KMS-11 (cell line): ENCODE results near the gene DGCR2.

Experiments used
- H2AFZ ChIP-seq: fragments of 200-600 bp; sonication (generic); 2 replicates; pipeline ENCODE4 v1.6.1; 2016; ENCODE audit warnings: antibody characterized with exemption, mixed run types, low read depth
- H3K27ac ChIP-seq: fragments of 200-600 bp; sonication (generic); 2 replicates; pipeline ENCODE4 v1.6.1; 2016; ENCODE audit warnings: mild to moderate bottlenecking, mixed run types
- H3K27me3 ChIP-seq: fragments of 200-600 bp; sonication (generic); 2 replicates; pipeline ENCODE4 v1.6.1; 2017; ENCODE audit warnings: mild to moderate bottlenecking, low read depth, mixed run types, moderate library complexity; ENCODE audit not compliant: insufficient read depth
- H3K36me3 ChIP-seq: fragments of 200-600 bp; sonication (generic); 2 replicates; pipeline ENCODE4 v1.6.1; 2017; ENCODE audit warnings: mild to moderate bottlenecking, mixed run types; ENCODE audit not compliant: insufficient read depth
- H3K4me1 ChIP-seq: fragments of 200-600 bp; sonication (generic); 2 replicates; pipeline ENCODE4 v1.6.1; 2016; ENCODE audit warnings: mild to moderate bottlenecking, low read depth, mixed run types; ENCODE audit not compliant: poor library complexity, severe bottlenecking
- H3K4me2 ChIP-seq: fragments of 200-600 bp; sonication (generic); 2 replicates; pipeline ENCODE4 v1.7.0; 2016; ENCODE audit warnings: mild to moderate bottlenecking, mixed run types
- H3K4me3 ChIP-seq: fragments of 200-600 bp; sonication (generic); IDR thresholded peaks from 2 replicates; pipeline ENCODE4 v1.6.1; 2017; ENCODE audit warnings: low read depth, low read length, mixed read lengths; ENCODE audit not compliant: insufficient read depth
- H3K79me2 ChIP-seq: fragments of 200-600 bp; sonication (generic); 2 replicates; pipeline ENCODE4 v1.6.1; 2016; ENCODE audit warnings: low read depth, mixed run types; ENCODE audit not compliant: insufficient read depth
- H3K9ac ChIP-seq: fragments of 200-600 bp; sonication (generic); 2 replicates; pipeline ENCODE4 v1.6.1; 2016; ENCODE audit warnings: mild to moderate bottlenecking, mixed run types
- H4K20me1 ChIP-seq: fragments of 200-600 bp; sonication (generic); 2 replicates; pipeline ENCODE4 v1.6.1; 2016; ENCODE audit warnings: mild to moderate bottlenecking, mixed run types; ENCODE audit not compliant: insufficient read depth
- TF ChIP-seq, protein P1 (sequence below): fragments of 200-600 bp; sonication (generic); conservative IDR thresholded peaks from 2 replicates; pipeline ENCODE4 v1.6.1; 2017; ENCODE audit warnings: low read depth, mild to moderate bottlenecking, antibody characterized with exemption, low read length, moderate library complexity, mixed read lengths

The DGCR2 gene

DNA sequence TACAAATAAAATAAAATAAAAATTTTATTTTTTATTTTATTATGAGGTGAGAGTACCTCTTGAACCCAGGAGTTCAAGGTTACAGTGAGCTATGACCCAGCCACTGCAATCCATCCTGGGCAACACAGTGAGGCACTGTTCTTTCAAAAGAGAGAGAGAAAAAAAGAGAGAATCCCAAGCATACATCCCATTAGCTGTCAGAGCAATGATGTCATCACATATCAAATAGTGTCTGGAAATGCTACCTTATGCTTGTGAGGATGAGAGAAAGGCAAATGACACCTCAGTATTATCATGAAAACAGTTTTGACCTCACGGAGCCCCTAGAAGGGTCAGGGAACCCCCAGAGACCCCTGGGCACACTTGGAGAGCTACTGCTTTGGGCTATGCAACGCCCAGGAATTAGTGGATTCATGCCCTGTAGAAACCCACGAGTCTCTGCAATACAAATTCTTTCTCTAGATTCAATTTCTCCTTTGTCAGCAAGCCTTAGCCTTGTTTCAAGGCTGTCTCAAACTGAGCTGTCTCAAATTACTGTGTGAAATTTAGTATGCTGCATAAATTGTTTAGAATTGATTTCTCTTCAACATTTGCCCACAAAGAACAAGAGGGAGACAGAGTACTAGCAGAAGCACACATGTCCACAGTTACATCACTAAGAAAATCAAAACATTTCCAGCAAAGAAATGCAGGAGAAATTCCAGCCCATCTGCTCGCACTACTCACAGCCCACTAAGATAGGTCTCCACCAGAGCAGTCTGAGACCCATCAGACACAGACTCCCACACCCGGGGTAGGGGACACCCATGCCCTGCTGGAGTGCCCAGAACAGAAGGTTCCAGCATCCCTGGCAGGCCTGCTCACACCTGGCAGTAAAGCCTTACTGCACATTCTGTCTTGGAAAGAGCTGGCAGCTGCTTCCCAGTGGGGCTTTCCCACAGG, 18.1 kb downstream of the DGCR2 start:
- H4K20me1 ChIP-seq: peaks cover 23% of the 10 kb centered on the region; the same call in 1 of the 2 replicates

DNA sequence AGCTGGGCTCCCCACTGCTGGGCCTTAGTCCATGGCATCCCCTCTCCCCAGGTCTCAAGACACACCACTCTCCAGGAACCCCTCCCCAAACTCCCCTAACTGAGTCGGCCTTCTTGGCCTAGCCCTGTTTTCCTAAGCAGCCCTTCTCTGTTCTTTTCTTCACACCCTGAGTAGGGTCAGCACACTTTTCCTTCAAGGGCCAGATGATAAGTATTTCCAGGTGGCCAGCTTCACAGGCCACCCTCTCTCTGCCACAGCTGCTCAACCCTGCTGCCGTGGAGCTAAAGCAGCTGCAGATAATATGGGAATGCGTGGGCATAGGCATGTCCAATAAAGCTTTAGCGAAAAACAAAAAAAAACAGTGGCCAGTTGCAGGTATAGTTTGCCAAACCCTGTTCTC, 24.1 kb downstream of the DGCR2 start:
- Histone ChIP-seq H3K9ac (no peak overlapping the region), H3K79me2 (peaks cover 43% of the 10 kb centered on the region), H3K36me3 (no peaks in the 10 kb centered on the region), H3K27me3 (no peaks in the 10 kb centered on the region), H3K4me1 (no peaks in the 10 kb centered on the region), H4K20me1 (no peaks in the 10 kb centered on the region; the same call in 1 of the 2 replicates), H3K27ac (no peak overlapping the region), H2AFZ (no peak overlapping the region), H3K4me2 (no peak overlapping the region), H3K4me3 (no peak overlapping the region)
- TF ChIP-seq, protein P1, sequence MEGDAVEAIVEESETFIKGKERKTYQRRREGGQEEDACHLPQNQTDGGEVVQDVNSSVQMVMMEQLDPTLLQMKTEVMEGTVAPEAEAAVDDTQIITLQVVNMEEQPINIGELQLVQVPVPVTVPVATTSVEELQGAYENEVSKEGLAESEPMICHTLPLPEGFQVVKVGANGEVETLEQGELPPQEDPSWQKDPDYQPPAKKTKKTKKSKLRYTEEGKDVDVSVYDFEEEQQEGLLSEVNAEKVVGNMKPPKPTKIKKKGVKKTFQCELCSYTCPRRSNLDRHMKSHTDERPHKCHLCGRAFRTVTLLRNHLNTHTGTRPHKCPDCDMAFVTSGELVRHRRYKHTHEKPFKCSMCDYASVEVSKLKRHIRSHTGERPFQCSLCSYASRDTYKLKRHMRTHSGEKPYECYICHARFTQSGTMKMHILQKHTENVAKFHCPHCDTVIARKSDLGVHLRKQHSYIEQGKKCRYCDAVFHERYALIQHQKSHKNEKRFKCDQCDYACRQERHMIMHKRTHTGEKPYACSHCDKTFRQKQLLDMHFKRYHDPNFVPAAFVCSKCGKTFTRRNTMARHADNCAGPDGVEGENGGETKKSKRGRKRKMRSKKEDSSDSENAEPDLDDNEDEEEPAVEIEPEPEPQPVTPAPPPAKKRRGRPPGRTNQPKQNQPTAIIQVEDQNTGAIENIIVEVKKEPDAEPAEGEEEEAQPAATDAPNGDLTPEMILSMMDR: no peak

More for the DNA sequence above, 18.1 kb downstream of the DGCR2 start:
- H2AFZ ChIP-seq: no peak overlapping the region
- 0 out of 2 replicates have a peak overlapping the region, but pooled peaks have one; percentile 25 for H3K4me2 ChIP-seq
- TF ChIP-seq, protein P1: no peak
- peak overlapping the region; percentile 7; the same call in 1 of the 2 replicates for H3K9ac ChIP-seq
- peak overlapping the region; percentile 4; the same call in 1 of the 2 replicates for H3K27ac ChIP-seq
- H3K36me3 ChIP-seq: no peaks in the 10 kb centered on the region
- H3K27me3 ChIP-seq: no peaks in the 10 kb centered on the region
- H3K4me3 ChIP-seq: no peak overlapping the region
- peaks cover 91% of the 10 kb centered on the region for H3K79me2 ChIP-seq
- H3K4me1 ChIP-seq: peaks cover 41% of the 10 kb centered on the region

DNA sequence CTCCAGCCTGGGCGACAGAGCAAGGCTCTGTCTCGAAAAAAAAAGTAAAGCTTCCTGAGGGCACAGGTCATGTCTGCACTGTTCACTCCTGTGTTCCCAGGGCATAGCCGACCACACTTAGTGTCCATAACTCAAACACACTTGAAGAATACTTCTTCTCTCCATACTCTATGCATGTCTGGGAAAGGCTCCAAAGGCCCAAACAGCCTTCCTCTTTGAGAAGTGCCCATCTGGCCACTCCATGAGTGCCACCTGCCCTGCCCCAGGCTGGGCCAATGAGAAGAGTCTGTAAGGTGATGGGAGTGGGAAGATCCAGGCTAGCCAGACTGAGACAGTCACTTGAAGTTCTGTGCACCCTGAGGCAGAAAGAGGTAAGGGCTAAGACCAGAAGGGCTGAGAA, 24.7 kb downstream of the DGCR2 start:
- Histone ChIP-seq H3K4me3 (no peak overlapping the region), H3K9ac (no peak overlapping the region), H3K79me2 (peaks cover 37% of the 10 kb centered on the region), H3K27me3 (no peaks in the 10 kb centered on the region), H4K20me1 (no peaks in the 10 kb centered on the region; the same call in 1 of the 2 replicates), H3K36me3 (no peaks in the 10 kb centered on the region), H3K4me2 (no peak overlapping the region), H2AFZ (no peak overlapping the region), H3K27ac (no peak overlapping the region), H3K4me1 (no peaks in the 10 kb centered on the region)
- TF ChIP-seq, protein P1: no peak

DNA sequence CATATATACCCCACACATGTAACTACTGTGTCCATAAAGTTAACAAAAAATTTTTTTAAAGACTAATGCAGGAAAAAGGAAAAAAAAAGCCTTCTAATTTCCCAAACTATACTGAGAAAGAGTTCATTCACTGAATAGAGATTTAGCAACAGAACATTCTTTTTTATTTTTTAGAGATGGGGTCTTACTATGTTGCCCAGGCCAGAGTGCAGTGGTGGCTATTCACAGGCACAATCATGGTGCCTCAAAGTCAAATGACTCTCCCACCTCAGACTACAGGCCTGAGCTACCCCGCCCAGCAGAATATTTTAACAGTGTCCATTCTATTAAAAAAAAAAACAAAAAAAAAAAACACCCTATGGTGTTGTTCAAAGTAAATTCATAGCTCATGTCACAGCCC, 25.7 kb downstream of the DGCR2 start:
- TF ChIP-seq, protein P1: no peak
- H4K20me1 ChIP-seq: no peaks in the 10 kb centered on the region; the same call in 1 of the 2 replicates
- H3K79me2 ChIP-seq: peaks cover 27% of the 10 kb centered on the region

More for the DNA sequence above, 25.7 kb downstream of the DGCR2 start:
- Histone ChIP-seq H3K27me3 (no peaks in the 10 kb centered on the region), H3K4me2 (no peak overlapping the region), H2AFZ (no peak overlapping the region), H3K4me3 (no peak overlapping the region), H3K4me1 (no peaks in the 10 kb centered on the region), H3K27ac (no peak overlapping the region), H3K9ac (no peak overlapping the region), H3K36me3 (no peaks in the 10 kb centered on the region)
